OCI-LY1 (cell line): Measurements from ENCODE around the gene CISD2.
"Not testable (repeated sequence)": the region's sequence is repeated elsewhere in the genome, so short reads cannot be mapped to it uniquely, and the experiment has no call there.

Source experiments
- CTCF ChIP-seq: fragments of 200-600 bp; sonication (generic), shearing (Covaris generic); IDR thresholded peaks from 2 replicates; pipeline ENCODE4 v1.5.1; 2017; ENCODE audit warnings: mild to moderate bottlenecking, antibody characterized with exemption, low read length, moderate library complexity, mixed read lengths
- EZH2 ChIP-seq: fragments of 200-600 bp; sonication (generic), shearing (Covaris generic); IDR thresholded peaks from 2 replicates; pipeline ENCODE4 v1.8.0; 2017; ENCODE audit warnings: borderline replicate concordance, mixed run types, mild to moderate bottlenecking, antibody characterized with exemption, low read length, moderate library complexity, mixed read lengths

- TF ChIP-seq CTCF, EZH2: not testable (repeated sequence)
Observed at GRCh38 chr4:102819100-102819499, 49.7 kb upstream of the CISD2 start.
